ENCODE measurements around the gene MAGI1.

Gene MAGI1

GRCh38 chr3:65443739-65444446, 594.8 kb downstream of the MAGI1 start:
- TF ChIP-seq, protein P1, sequence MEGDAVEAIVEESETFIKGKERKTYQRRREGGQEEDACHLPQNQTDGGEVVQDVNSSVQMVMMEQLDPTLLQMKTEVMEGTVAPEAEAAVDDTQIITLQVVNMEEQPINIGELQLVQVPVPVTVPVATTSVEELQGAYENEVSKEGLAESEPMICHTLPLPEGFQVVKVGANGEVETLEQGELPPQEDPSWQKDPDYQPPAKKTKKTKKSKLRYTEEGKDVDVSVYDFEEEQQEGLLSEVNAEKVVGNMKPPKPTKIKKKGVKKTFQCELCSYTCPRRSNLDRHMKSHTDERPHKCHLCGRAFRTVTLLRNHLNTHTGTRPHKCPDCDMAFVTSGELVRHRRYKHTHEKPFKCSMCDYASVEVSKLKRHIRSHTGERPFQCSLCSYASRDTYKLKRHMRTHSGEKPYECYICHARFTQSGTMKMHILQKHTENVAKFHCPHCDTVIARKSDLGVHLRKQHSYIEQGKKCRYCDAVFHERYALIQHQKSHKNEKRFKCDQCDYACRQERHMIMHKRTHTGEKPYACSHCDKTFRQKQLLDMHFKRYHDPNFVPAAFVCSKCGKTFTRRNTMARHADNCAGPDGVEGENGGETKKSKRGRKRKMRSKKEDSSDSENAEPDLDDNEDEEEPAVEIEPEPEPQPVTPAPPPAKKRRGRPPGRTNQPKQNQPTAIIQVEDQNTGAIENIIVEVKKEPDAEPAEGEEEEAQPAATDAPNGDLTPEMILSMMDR (conservative IDR thresholded peaks at IDR 0.05; ENCODE audit: low read depth, low read length) = no peak
- no peak overlapping the region for H3K9ac ChIP-seq
- H3K4me2 ChIP-seq = no peak overlapping the region
- H3K27me3 ChIP-seq (ENCODE audit: insufficient read depth, low read depth) = no peaks in the 10 kb centered on the region
- no peaks in the 10 kb centered on the region for H3K79me2 ChIP-seq (ENCODE audit: insufficient read depth, low read depth)
- no peaks in the 10 kb centered on the region for H3K4me1 ChIP-seq (ENCODE audit: low read depth, poor library complexity, severe bottlenecking)
- no peak overlapping the region for H3K4me3 ChIP-seq (IDR thresholded peaks at IDR 0.05; ENCODE audit: insufficient read depth, low read depth, low read length)
- no peak overlapping the region for H2AFZ ChIP-seq (ENCODE audit: low read depth)
- no peaks in the 10 kb centered on the region for H3K36me3 ChIP-seq (ENCODE audit: insufficient read depth)
- no peak overlapping the region for H3K27ac ChIP-seq
- H4K20me1 ChIP-seq (ENCODE audit: insufficient read depth) = no peaks in the 10 kb centered on the region

DNA sequence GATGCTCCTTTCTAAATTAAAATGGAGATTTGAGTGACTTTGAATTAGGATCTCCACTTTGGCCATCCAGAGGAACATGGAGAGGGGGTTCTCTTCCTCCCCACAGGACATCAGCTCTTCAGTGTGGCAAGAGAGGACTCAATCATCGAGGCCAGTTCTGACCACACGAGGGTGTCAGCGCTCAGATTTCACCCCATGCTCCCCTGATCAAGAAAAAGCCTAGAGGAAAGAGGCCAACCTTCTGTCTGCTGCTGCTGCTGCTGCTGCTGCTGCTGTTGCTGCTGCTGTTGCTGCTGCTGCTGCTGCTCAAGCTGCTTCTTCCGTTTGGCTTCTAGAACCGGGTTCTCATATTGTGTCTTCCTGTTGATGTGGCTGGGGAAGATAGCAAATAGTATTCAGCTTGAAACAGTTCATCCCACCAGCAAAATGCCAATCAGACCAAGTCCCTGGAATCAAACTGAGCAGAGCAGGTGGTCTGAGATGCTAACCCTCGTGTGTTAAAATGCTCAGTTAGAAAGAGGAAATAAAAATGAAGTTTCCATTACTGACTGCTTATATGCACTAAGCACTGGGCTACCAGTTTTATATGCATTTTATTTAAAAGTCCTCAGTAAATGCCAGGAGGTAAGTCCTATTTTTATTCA, 599.0 kb downstream of the MAGI1 start:
- H3K4me1 ChIP-seq (ENCODE audit: low read depth, poor library complexity, severe bottlenecking) = no peaks in the 10 kb centered on the region
- H3K27ac ChIP-seq = no peak overlapping the region
- no peak overlapping the region for H2AFZ ChIP-seq (ENCODE audit: low read depth)
- H3K4me2 ChIP-seq = no peak overlapping the region
- no peak overlapping the region for H3K4me3 ChIP-seq (IDR thresholded peaks at IDR 0.05; ENCODE audit: insufficient read depth, low read depth, low read length)
- no peaks in the 10 kb centered on the region for H3K27me3 ChIP-seq (ENCODE audit: insufficient read depth, low read depth)
- H4K20me1 ChIP-seq (ENCODE audit: insufficient read depth) = no peaks in the 10 kb centered on the region
- no peaks in the 10 kb centered on the region for H3K79me2 ChIP-seq (ENCODE audit: insufficient read depth, low read depth)
- TF ChIP-seq, protein P1 (conservative IDR thresholded peaks at IDR 0.05; ENCODE audit: low read depth, low read length) = 0 out of 2 replicates have a peak, but pooled peaks have one; percentile 14
- no peaks in the 10 kb centered on the region for H3K36me3 ChIP-seq (ENCODE audit: insufficient read depth)
- H3K9ac ChIP-seq = no peak overlapping the region

DNA sequence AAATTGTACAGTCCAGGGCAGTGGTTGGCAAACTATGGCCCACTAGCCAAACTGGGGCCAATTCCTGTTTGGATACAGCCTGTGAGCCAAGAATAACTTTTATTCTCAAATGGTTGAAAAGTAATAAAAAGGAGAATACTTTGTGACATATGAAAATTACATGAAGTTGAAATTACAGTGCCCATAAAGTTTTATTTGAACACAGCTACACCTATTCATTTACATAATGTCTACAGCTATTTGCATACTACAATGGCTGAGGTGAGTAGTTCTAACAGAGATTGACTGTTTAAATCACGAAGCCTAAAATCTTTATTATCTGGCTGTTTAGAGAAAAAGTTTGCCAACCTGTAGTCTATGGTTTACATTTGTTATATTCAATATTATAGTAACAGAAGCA, 600.1 kb downstream of the MAGI1 start:
- Histone ChIP-seq H3K9ac (no peak overlapping the region), H3K4me2 (no peak overlapping the region), H3K4me3 (IDR thresholded peaks at IDR 0.05; ENCODE audit: insufficient read depth, low read depth, low read length) (no peak overlapping the region), H3K79me2 (ENCODE audit: insufficient read depth, low read depth) (no peaks in the 10 kb centered on the region), H3K4me1 (ENCODE audit: low read depth, poor library complexity, severe bottlenecking) (no peaks in the 10 kb centered on the region), H3K36me3 (ENCODE audit: insufficient read depth) (no peaks in the 10 kb centered on the region), H2AFZ (ENCODE audit: low read depth) (no peak overlapping the region), H3K27ac (no peak overlapping the region), H3K27me3 (ENCODE audit: insufficient read depth, low read depth) (no peaks in the 10 kb centered on the region), H4K20me1 (ENCODE audit: insufficient read depth) (no peaks in the 10 kb centered on the region)
- TF ChIP-seq, protein P1 (conservative IDR thresholded peaks at IDR 0.05; ENCODE audit: low read depth, low read length) = no peak

- Histone ChIP-seq H3K4me1 (ENCODE audit: low read depth, poor library complexity, severe bottlenecking) (no peaks in the 10 kb centered on the region), H3K27me3 (ENCODE audit: insufficient read depth, low read depth) (no peaks in the 10 kb centered on the region), H3K36me3 (ENCODE audit: insufficient read depth) (no peaks in the 10 kb centered on the region), H3K4me2 (no peak overlapping the region), H2AFZ (ENCODE audit: low read depth) (no peak overlapping the region), H3K79me2 (ENCODE audit: insufficient read depth, low read depth) (no peaks in the 10 kb centered on the region), H3K4me3 (IDR thresholded peaks at IDR 0.05; ENCODE audit: insufficient read depth, low read depth, low read length) (no peak overlapping the region), H3K9ac (no peak overlapping the region), H4K20me1 (ENCODE audit: insufficient read depth) (no peaks in the 10 kb centered on the region), H3K27ac (no peak overlapping the region)
- TF ChIP-seq, protein P1 (conservative IDR thresholded peaks at IDR 0.05; ENCODE audit: low read depth, low read length) = no peak
These were observed 600.6 kb downstream of the MAGI1 start for GRCh38 chr3:65438096-65438495.
